Stimulated activated naive B cell treated with anti-CD40 and anti-IgM and Interleukin-4, amounts not matched to agents 10 μg/mL and 1 μg/mL and 100 μg/mL, for 72 hours (primary cell): ENCODE results near the gene SEZ6L2.

ENCODE experiments used
- ATAC-seq, 2 donors: fragments of 150-1000 bp; cut with Tn5 transposase; replicated peaks; 2 replicates each; pipeline ENCODE4 v1.10.0; 2021; ENCODE audit warnings: moderate library complexity in 1 of 2
- DNase-seq: peaks from one replicate; pipeline ENCODE4 v3.0.0; 2021
- H3K27ac Mint-ChIP-seq: one replicate; pipeline ENCODE4 v1.8.0; 2022; ENCODE audit warnings: mild to moderate bottlenecking, mixed read lengths
- H3K27me3 Mint-ChIP-seq, 2 donors: one replicate each; pipeline ENCODE4 v1.8.0; 2022; ENCODE audit warnings: mixed read lengths in 2 of 2
- H3K36me3 Mint-ChIP-seq, 2 donors: one replicate each; pipeline ENCODE4 v1.8.0; 2022; ENCODE audit warnings: mixed read lengths in 2 of 2, mild to moderate bottlenecking in 1 of 2
- H3K4me1 Mint-ChIP-seq, 2 donors: one replicate each; pipeline ENCODE4 v1.8.0; 2022; ENCODE audit warnings: mixed read lengths in 2 of 2, mild to moderate bottlenecking in 1 of 2
- H3K4me3 Mint-ChIP-seq, 2 donors: one replicate each; pipeline ENCODE4 v1.8.0; 2022; ENCODE audit warnings: mild to moderate bottlenecking in 2 of 2, mixed read lengths in 2 of 2, moderate library complexity in 1 of 2
- H3K9me3 Mint-ChIP-seq, 2 donors: one replicate each; pipeline ENCODE4 v1.8.0; 2022; ENCODE audit warnings: mixed read lengths in 2 of 2, mild to moderate bottlenecking in 1 of 2

The SEZ6L2 gene

DNA sequence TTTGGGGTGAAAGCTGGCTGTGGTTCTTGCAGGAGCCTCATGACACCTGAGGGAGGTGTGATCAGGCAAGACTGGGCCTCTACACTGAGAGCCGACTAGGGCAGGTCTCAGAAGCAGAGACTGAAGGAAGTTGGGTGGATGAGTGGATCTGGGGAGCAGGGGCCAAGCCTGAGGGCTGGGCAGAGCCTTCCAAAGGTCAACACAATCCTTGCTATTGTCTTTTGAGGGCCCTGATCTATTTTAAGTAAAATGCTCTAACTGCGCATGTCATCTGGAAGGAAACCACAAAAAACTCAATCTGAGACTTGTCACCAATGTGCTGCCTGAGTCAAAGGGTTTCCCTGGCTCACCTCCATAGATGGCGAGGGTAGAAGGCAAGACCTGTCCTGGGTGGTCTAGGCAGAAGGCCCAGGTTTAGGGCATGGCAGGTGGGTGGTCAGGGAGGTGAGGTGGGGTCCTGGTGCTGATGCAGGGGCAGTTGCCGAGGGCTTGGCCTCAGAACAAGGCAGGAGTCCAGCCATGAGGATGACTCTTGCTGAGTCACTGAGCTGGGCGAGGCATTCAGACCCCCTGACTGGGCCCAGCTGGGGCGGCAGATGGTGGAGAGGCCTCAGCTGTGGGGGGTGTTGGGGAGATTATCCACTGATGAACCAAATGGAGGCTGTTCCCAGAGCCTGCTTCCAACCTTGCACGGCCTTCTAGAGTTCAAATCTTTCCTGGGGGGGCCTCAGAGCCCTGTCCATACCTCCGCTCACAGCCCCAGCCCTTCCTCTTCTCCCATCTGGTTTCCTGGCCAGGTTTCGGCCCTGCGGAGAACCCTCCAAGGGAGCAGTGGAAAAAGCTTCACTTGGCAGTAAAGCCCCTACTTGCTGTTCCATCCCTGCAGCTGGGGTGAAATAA lies 74.0 kb downstream of the SEZ6L2 start:
- peaks cover 26 to 28% of the 10 kb centered on the region in 2 donors for H3K36me3 Mint-ChIP-seq
- H3K4me3 Mint-ChIP-seq = peak overlapping the region; percentile 15 to 25
- peak overlapping the region; percentile 53 for H3K27ac Mint-ChIP-seq
- peaks cover 21 to 43% of the 10 kb centered on the region in 2 donors for H3K4me1 Mint-ChIP-seq
- no peaks in the 10 kb centered on the region for H3K27me3 Mint-ChIP-seq
- DNase-seq (no peak), ATAC-seq (peak; percentile 22 to 52)
- H3K9me3 Mint-ChIP-seq = no peaks in the 10 kb centered on the region

DNA sequence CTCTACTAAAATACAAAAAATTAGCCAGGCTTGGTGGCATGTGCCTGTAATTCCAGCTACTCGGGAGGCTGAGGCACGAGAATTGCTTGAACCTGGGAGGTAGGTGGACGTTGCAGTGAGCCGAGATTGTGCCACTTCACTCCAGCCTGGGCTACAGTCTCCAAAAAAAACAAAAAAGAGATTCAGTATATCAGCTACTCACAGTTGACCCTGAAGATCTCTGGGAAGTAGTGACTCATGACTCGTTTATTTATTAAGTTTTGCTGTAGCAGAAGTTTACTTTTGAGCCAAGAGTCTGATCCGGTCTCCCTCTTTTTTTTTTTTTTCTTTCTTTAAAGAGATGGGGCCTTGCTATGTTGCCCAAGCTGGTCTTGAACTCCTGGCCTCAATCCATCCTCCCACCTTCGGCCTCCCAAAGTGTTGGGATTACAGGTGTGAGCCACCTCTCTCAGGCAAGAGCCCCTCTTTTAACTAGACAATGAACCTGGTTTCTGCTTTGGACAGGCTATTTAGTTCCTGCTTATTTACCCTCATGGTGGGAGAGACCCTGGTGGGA lies 74.7 kb downstream of the SEZ6L2 start:
- H3K9me3 Mint-ChIP-seq = no peaks in the 10 kb centered on the region
- H3K27ac Mint-ChIP-seq = peak overlapping the region; percentile 53
- H3K4me1 Mint-ChIP-seq = peaks cover 19 to 50% of the 10 kb centered on the region in 2 donors
- H3K27me3 Mint-ChIP-seq = no peaks in the 10 kb centered on the region
- H3K4me3 Mint-ChIP-seq = peak overlapping the region in 1 of 2 donors; percentile 15
- ATAC-seq (no peak), DNase-seq (no peak)
- peaks cover 23 to 26% of the 10 kb centered on the region in 2 donors for H3K36me3 Mint-ChIP-seq

DNA sequence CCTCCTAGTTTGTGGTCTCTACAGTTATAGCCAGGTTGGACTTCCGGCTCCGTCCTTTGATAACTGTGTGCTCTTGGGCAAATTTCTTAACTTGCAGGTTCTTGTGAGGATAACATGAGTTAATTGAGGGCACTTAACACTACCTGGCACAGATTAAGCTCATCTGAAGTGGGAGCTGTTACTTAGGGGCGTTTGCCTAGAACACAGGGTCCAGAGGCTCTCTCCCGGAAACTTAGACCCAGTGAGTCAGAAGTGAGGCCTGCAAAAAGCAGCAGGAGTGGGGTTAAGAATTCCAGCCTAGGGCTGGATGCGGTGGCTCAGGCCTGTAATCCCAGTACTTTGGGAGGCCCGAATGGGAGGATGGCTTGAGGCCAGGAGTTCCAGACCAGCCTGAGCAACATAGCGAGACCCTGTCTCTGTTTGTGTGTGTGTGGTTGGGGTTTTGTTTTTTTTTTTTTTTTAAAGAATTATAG lies 77.7 kb downstream of the SEZ6L2 start:
- Mint-ChIP-seq H3K4me1 (peaks cover 36 to 74% of the 10 kb centered on the region in 2 donors), H3K27me3 (no peaks in the 10 kb centered on the region), H3K27ac (peak overlapping the region; percentile 95), H3K36me3 (peaks cover 39 to 46% of the 10 kb centered on the region in 2 donors), H3K9me3 (no peaks in the 10 kb centered on the region), H3K4me3 (peak overlapping the region; percentile 96 to 98)
- no peak for DNase-seq
- no peak for ATAC-seq
